Measurements from ENCODE around the gene FAM81A. TPM values are rescaled to one million over a fixed set of nuclear protein-coding genes. Genes with fewer than 3 reads are reported as not detected.

FAM81A gene
- total RNA-seq, 1 donor from 2014 or later: 0.49 TPM

- H3K4me1 ChIP-seq: no peaks in the 10 kb centered on the region
- intact Hi-C loops (cut with DNase I): no loop called here
- TF ChIP-seq POLR2A (IDR thresholded peaks at IDR 0.05) (no peak), POLR2AphosphoS5 (IDR thresholded peaks at IDR 0.05; ENCODE audit: insufficient read depth in 1 of 2, low read depth in 1 of 2) (no peak), CTCF (IDR thresholded peaks at IDR 0.05) (no peak)
- DNase-seq (ENCODE audit: extremely low spot score in 2 of 2): no peak
- no peaks in the 10 kb centered on the region for H3K36me3 ChIP-seq
- no peak overlapping the region for H3K27ac ChIP-seq
- no peak overlapping the region for H3K4me3 ChIP-seq
- no peaks in the 10 kb centered on the region for H3K27me3 ChIP-seq
- no peaks in the 10 kb centered on the region for H3K9me3 ChIP-seq
Observed at GRCh38 chr15:59444980-59445545, 7.1 kb downstream of the FAM81A start.

- intact Hi-C loops (cut with DNase I): no loop called here
- TF ChIP-seq POLR2A (IDR thresholded peaks at IDR 0.05) (no peak), CTCF (IDR thresholded peaks at IDR 0.05) (no peak), POLR2AphosphoS5 (IDR thresholded peaks at IDR 0.05; ENCODE audit: insufficient read depth in 1 of 2, low read depth in 1 of 2) (no peak)
- H3K27ac ChIP-seq: no peak overlapping the region
- no peak overlapping the region for H3K4me3 ChIP-seq
- no peaks in the 10 kb centered on the region for H3K36me3 ChIP-seq
- H3K9me3 ChIP-seq: no peaks in the 10 kb centered on the region
- DNase-seq (ENCODE audit: extremely low spot score in 2 of 2): no peak
- H3K27me3 ChIP-seq: no peaks in the 10 kb centered on the region
- no peaks in the 10 kb centered on the region for H3K4me1 ChIP-seq
Observed at GRCh38 chr15:59446232-59446957, 8.4 kb downstream of the FAM81A start.

- Histone ChIP-seq H3K27me3 (no peaks in the 10 kb centered on the region), H3K36me3 (no peaks in the 10 kb centered on the region), H3K4me1 (no peaks in the 10 kb centered on the region), H3K4me3 (no peak overlapping the region), H3K27ac (no peak overlapping the region), H3K9me3 (no peaks in the 10 kb centered on the region)
- TF ChIP-seq POLR2AphosphoS5 (IDR thresholded peaks at IDR 0.05; ENCODE audit: insufficient read depth in 1 of 2, low read depth in 1 of 2) (no peak), CTCF (IDR thresholded peaks at IDR 0.05) (no peak), POLR2A (IDR thresholded peaks at IDR 0.05) (no peak)
- intact Hi-C loops (cut with DNase I): no loop called here
- DNase-seq (ENCODE audit: extremely low spot score in 2 of 2): no peak
Observed at GRCh38 chr15:59447367-59447766, 9.4 kb downstream of the FAM81A start.

- no peaks in the 10 kb centered on the region for H3K36me3 ChIP-seq
- intact Hi-C loops (cut with DNase I): no loop called here
- no peaks in the 10 kb centered on the region for H3K9me3 ChIP-seq
- no peak for DNase-seq (ENCODE audit: extremely low spot score in 2 of 2)
- TF ChIP-seq POLR2A (IDR thresholded peaks at IDR 0.05) (no peak), CTCF (IDR thresholded peaks at IDR 0.05) (no peak), POLR2AphosphoS5 (IDR thresholded peaks at IDR 0.05; ENCODE audit: insufficient read depth in 1 of 2, low read depth in 1 of 2) (no peak)
- H3K4me3 ChIP-seq: no peak overlapping the region
- no peak overlapping the region for H3K27ac ChIP-seq
- no peaks in the 10 kb centered on the region for H3K27me3 ChIP-seq
- H3K4me1 ChIP-seq: no peaks in the 10 kb centered on the region
Observed at GRCh38 chr15:59448871-59449270, 10.9 kb downstream of the FAM81A start.
